ENCODE results near the gene CDC42SE2. TPM values are rescaled to one million over a fixed set of nuclear protein-coding genes. Genes with fewer than 3 reads are reported as not detected.

The CDC42SE2 gene
- total and polyA plus RNA-seq, 2 of the 4 experiments (the other 2 are of a cell fraction), result 12.5 to 19.4 TPM

GRCh38 chr5:131338051-131338453 is 74.2 kb downstream of the CDC42SE2 start:
- Histone ChIP-seq H3K4me1 (ENCODE audit: control insufficient read depth, insufficient read depth, low read length) (no peaks in the 10 kb centered on the region), H3K36me3 (ENCODE audit: control insufficient read depth, insufficient read depth, low read length) (peaks cover 3% of the 10 kb centered on the region; the same call in 1 of the 2 replicates), H2AK5ac (ENCODE audit: low read depth, low read length) (no peak overlapping the region), H3K56ac (ENCODE audit: extremely low read depth, insufficient read depth, low read length) (no peak overlapping the region), H4K8ac (ENCODE audit: low read depth in 2 of 2, low read length in 2 of 2) (no peak overlapping the region), H4K91ac (ENCODE audit: insufficient read depth, low read depth, low read length) (no peak overlapping the region), H3K4me3 (ENCODE audit: insufficient read depth, low read depth, low read length) (no peak overlapping the region), H3K4me2 (ENCODE audit: low read depth, low read length) (no peak overlapping the region), H3K9me1 (ENCODE audit: insufficient read depth, low read length) (no peaks in the 10 kb centered on the region), H2BK5ac (ENCODE audit: low read depth, low read length, poor library complexity, severe bottlenecking) (no peak overlapping the region), H2BK20ac (ENCODE audit: low read depth, low read length) (no peak overlapping the region), H2BK15ac (ENCODE audit: low read depth, low read length) (no peak overlapping the region), H3K4ac (ENCODE audit: low read depth, low read length) (no peak overlapping the region), H3K9me3 (ENCODE audit: control insufficient read depth, insufficient read depth, low read length) (no peaks in the 10 kb centered on the region; the same call in 1 of the 2 replicates), H2AFZ (replicated peaks; ENCODE audit: low read length, poor library complexity) (no peak overlapping the region), H4K5ac (ENCODE audit: low read depth, low read length) (no peak overlapping the region), H3K27ac (ENCODE audit: insufficient read depth, low read length) (no peak overlapping the region), H4K20me1 (ENCODE audit: insufficient read depth, low read length) (no peaks in the 10 kb centered on the region), H2BK120ac (ENCODE audit: low read depth, low read length) (no peak overlapping the region), H3K9ac (ENCODE audit: low read depth, low read length) (no peak overlapping the region), H3K14ac (replicated peaks; ENCODE audit: low read depth, low read length) (no peak overlapping the region), H2AK9ac (replicated peaks; ENCODE audit: low read depth, low read length, poor library complexity) (no peak overlapping the region), H3K23ac (ENCODE audit: low read depth, low read length) (no peak overlapping the region), H3K27me3 (ENCODE audit: control insufficient read depth, insufficient read depth, low read length) (no peaks in the 10 kb centered on the region), H3K79me1 (ENCODE audit: low read depth in 1 of 2, low read length in 2 of 2) (peaks cover 14 to 21% of the 10 kb centered on the region in 2 experiments), H3K18ac (ENCODE audit: low read depth, low read length) (no peak overlapping the region)
- dilution Hi-C loops (cut with HindIII; ENCODE audit: low sequenced_read_pairs, unreplicated experiment), result no loop called here
- ChIA-PET POLR2A (ENCODE audit: unreplicated experiment) (no interaction called here), CTCF (no interaction called here)
- in situ Hi-C loops (cut with MboI; ENCODE audit: low sequenced_read_pairs), result no loop called here
- BruUV-seq (replicated peaks), result no TSS peak
- WGBS, 2 experiments (ENCODE audit: extremely low coverage in 2 of 2, insufficient read length in 1 of 2), result no CpG with 5 or more reads among the region's 4 CpGs
- TF ChIP-seq SMC3 (IDR thresholded peaks at IDR 0.05; ENCODE audit: low read depth, low read length) (no peak), FOS (IDR thresholded peaks at IDR 0.05; ENCODE audit: low read depth, low read length) (no peak), RAD21 (IDR thresholded peaks at IDR 0.05; ENCODE audit: low read length) (no peak), USF2 (IDR thresholded peaks at IDR 0.05; ENCODE audit: low read depth, low read length) (no peak), MAFK (IDR thresholded peaks at IDR 0.05; ENCODE audit: low read depth, low read length) (no peak), NFE2L2 (IDR thresholded peaks at IDR 0.05; ENCODE audit: low read depth, low read length) (no peak), CTCF (conservative IDR thresholded peaks at IDR 0.05; ENCODE audit: low read depth, low read length) (no peak), RFX5 (IDR thresholded peaks at IDR 0.05; ENCODE audit: low read depth, low read length) (no peak), MXI1 (IDR thresholded peaks at IDR 0.05; ENCODE audit: borderline replicate concordance, low read depth, low read length) (no peak), CEBPB (IDR thresholded peaks at IDR 0.05; ENCODE audit: low read depth, low read length) (no peak), ELK1 (IDR thresholded peaks at IDR 0.05; ENCODE audit: borderline replicate concordance, low read depth, low read length) (no peak), RCOR1 (IDR thresholded peaks at IDR 0.05; ENCODE audit: insufficient replicate concordance, low read length) (no peak), POLR2A (IDR thresholded peaks at IDR 0.05; ENCODE audit: low read depth, low read length) (no peak), MAZ (IDR thresholded peaks at IDR 0.05; ENCODE audit: borderline replicate concordance, low read depth, low read length) (no peak), CHD1 (IDR thresholded peaks at IDR 0.05; ENCODE audit: low read depth, low read length) (no peak), BHLHE40 (IDR thresholded peaks at IDR 0.05; ENCODE audit: low read depth, low read length) (no peak)
- intact Hi-C loops (cut with micrococcal nuclease), result no loop called here
- DNase-seq (no peak), ATAC-seq (ENCODE audit: low read depth) (no peak)
